Stimulated activated memory B cell treated with anti-CD40 and anti-IgM and Interleukin-4, amounts not matched to agents 10 μg/mL and 1 μg/mL and 100 μg/mL, for 72 hours (primary cell): Measurements from ENCODE around the gene USP44.

Experiments
- ATAC-seq: fragments of 150-1000 bp; cut with Tn5 transposase; 2 replicates; pipeline ENCODE4 v1.10.0; 2021
- H3K27ac Mint-ChIP-seq: one replicate; pipeline ENCODE4 v1.8.0; 2022; ENCODE audit warnings: mild to moderate bottlenecking, mixed read lengths
- H3K27me3 Mint-ChIP-seq: one replicate; pipeline ENCODE4 v1.8.0; 2022; ENCODE audit warnings: mixed read lengths
- H3K36me3 Mint-ChIP-seq: one replicate; pipeline ENCODE4 v1.8.0; 2022; ENCODE audit warnings: mixed read lengths
- H3K4me1 Mint-ChIP-seq: one replicate; pipeline ENCODE4 v1.8.0; 2022; ENCODE audit warnings: mixed read lengths
- H3K4me3 Mint-ChIP-seq: one replicate; pipeline ENCODE4 v1.8.0; 2022; ENCODE audit warnings: mild to moderate bottlenecking, moderate library complexity, mixed read lengths
- H3K9me3 Mint-ChIP-seq: one replicate; pipeline ENCODE4 v1.8.0; 2022; ENCODE audit warnings: mixed read lengths

The USP44 gene

DNA sequence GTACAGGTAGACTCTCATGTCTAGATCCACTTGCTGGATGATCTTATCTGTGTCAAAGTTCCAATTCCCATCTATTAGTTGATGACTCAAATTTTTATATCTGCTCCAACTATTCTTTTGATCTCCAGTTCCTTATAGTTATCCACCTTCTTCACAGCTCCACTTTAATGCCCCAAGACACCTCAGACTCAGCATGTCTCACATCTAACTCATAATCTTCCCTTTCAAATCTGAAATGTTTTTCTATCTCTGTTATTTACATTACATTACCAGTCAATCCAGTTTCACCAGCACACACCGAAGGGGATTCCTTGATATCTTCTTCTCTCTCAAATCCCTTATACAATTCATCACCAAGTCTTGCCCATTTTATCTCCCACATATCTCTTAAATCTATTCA, 81.0 kb downstream of the USP44 start:
- no peak for ATAC-seq
- Mint-ChIP-seq H3K27me3 (no peaks in the 10 kb centered on the region), H3K4me1 (peaks cover 21% of the 10 kb centered on the region), H3K9me3 (no peaks in the 10 kb centered on the region), H3K36me3 (no peaks in the 10 kb centered on the region), H3K4me3 (no peak overlapping the region), H3K27ac (no peak overlapping the region)
